Measurements from ENCODE around the gene SLC16A5.
"Not testable (repeated sequence)": the region's sequence is repeated elsewhere in the genome, so short reads cannot be mapped to it uniquely, and the experiment has no call there.

Gene SLC16A5

GRCh38 chr17:75069783-75070182, 18.0 kb upstream of the SLC16A5 start:
- no peak overlapping the region for H3K27ac ChIP-seq (ENCODE audit: low read depth, low read length)
- no peaks in the 10 kb centered on the region for H3K79me2 ChIP-seq (ENCODE audit: control insufficient read depth, insufficient read depth, low read length, poor library complexity)
- H4K91ac ChIP-seq (ENCODE audit: low read depth, low read length) = no peak overlapping the region
- H3K36me3 ChIP-seq (ENCODE audit: control insufficient read depth in 1 of 2, insufficient read depth in 2 of 2, low read length in 2 of 2) = peaks cover 2 to 7% of the 10 kb centered on the region in 2 experiments
- H4K12ac ChIP-seq (ENCODE audit: low read depth, low read length) = no peak overlapping the region
- H3K18ac ChIP-seq (ENCODE audit: low read length) = no peak overlapping the region
- no peak for DNase-seq
- WGBS (ENCODE audit: extremely low coverage, insufficient coverage, insufficient read length) = no CpG with 5 or more reads among the region's 2 CpGs
- no peak overlapping the region for H3K4ac ChIP-seq (ENCODE audit: low read depth, low read length)
- no peaks in the 10 kb centered on the region for H3K79me1 ChIP-seq (ENCODE audit: low read length)
- H3K23ac ChIP-seq (ENCODE audit: low read length) = no peak overlapping the region
- no peak overlapping the region for H2BK12ac ChIP-seq (ENCODE audit: low read length)
- no peak overlapping the region for H2AK5ac ChIP-seq (ENCODE audit: low read length)
- no peak overlapping the region for H2AFZ ChIP-seq (ENCODE audit: insufficient read depth, low read length, poor library complexity)
- no peak overlapping the region for H3K14ac ChIP-seq (ENCODE audit: low read length)
- no peak overlapping the region for H3K4me2 ChIP-seq (ENCODE audit: low read length)
- H2BK120ac ChIP-seq (ENCODE audit: insufficient read depth, low read length, poor library complexity) = no peak overlapping the region
- H3K4me3 ChIP-seq (ENCODE audit: low read depth, low read length) = no peak overlapping the region
- H2BK5ac ChIP-seq (ENCODE audit: low read depth, low read length, poor library complexity) = no peak overlapping the region
- H3K27me3 ChIP-seq (ENCODE audit: insufficient read depth, low read length) = no peaks in the 10 kb centered on the region
- H3K4me1 ChIP-seq (ENCODE audit: control insufficient read depth in 1 of 2, insufficient read depth in 2 of 2, low read length in 2 of 2) = no peaks in the 10 kb centered on the region
- no peaks in the 10 kb centered on the region for H3K9me3 ChIP-seq (ENCODE audit: insufficient read depth, low read depth, low read length)
- no peak overlapping the region for H3K9ac ChIP-seq (ENCODE audit: low read length)
- H4K8ac ChIP-seq (ENCODE audit: low read depth, low read length) = no peak overlapping the region

DNA sequence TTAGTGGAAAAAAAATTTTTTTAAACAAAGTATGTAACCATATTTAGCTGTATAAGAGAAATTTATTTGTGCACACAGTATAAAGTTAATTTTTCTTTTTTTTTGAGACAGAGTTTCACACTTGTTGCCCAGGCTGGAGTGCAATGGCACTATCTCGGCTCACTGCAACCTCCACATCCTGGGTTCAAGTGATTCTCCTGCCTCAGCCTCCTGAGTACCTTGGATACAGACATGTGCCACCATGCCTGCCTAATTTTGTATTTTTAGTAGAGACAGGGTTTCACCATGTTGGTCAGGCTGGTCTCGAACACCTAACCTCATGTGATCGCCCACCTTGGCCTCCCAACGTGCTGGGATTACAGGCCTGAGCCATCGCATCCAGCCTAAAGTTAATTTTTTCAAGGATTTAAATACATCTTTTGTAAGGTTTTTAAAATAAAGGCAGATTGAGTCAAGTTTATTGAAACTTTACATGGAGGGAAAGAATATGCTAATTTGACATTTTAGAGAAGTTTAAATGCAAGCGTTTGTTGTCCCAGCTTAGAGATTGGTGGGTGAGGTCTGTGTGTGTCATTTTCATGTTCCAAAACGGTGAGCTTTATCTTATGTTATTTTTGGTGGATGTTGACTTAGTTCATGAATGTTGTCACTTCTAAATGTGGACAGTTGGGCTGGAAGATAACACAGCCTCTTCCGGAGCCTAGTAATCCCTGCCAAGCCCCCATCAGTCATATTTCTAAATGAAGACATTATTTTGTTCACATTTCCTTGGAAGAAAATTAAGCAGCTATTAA, 16.1 kb upstream of the SLC16A5 start:
- not testable (repeated sequence) for H2BK12ac ChIP-seq (ENCODE audit: low read length); H2BK5ac ChIP-seq (ENCODE audit: low read depth, low read length, poor library complexity); H2BK120ac ChIP-seq (ENCODE audit: insufficient read depth, low read length, poor library complexity); H3K36me3 ChIP-seq (ENCODE audit: control insufficient read depth in 1 of 2, insufficient read depth in 2 of 2, low read length in 2 of 2); H2AK5ac ChIP-seq (ENCODE audit: low read length); H2AFZ ChIP-seq (ENCODE audit: insufficient read depth, low read length, poor library complexity); H3K23ac ChIP-seq (ENCODE audit: low read length); H3K18ac ChIP-seq (ENCODE audit: low read length); H3K14ac ChIP-seq (ENCODE audit: low read length); H3K4me2 ChIP-seq (ENCODE audit: low read length); H3K27me3 ChIP-seq (ENCODE audit: insufficient read depth, low read length); H3K9me3 ChIP-seq (ENCODE audit: insufficient read depth, low read depth, low read length); H3K79me2 ChIP-seq (ENCODE audit: control insufficient read depth, insufficient read depth, low read length, poor library complexity); H3K27ac ChIP-seq (ENCODE audit: low read depth, low read length); H3K9ac ChIP-seq (ENCODE audit: low read length); H3K4me3 ChIP-seq (ENCODE audit: low read depth, low read length); H4K12ac ChIP-seq (ENCODE audit: low read depth, low read length); H3K79me1 ChIP-seq (ENCODE audit: low read length); H4K91ac ChIP-seq (ENCODE audit: low read depth, low read length); DNase-seq; H3K4ac ChIP-seq (ENCODE audit: low read depth, low read length); H4K8ac ChIP-seq (ENCODE audit: low read depth, low read length); H3K4me1 ChIP-seq (ENCODE audit: control insufficient read depth in 1 of 2, insufficient read depth in 2 of 2, low read length in 2 of 2)
- no CpG with 5 or more reads among the region's 8 CpGs for WGBS (ENCODE audit: extremely low coverage, insufficient coverage, insufficient read length)

DNA sequence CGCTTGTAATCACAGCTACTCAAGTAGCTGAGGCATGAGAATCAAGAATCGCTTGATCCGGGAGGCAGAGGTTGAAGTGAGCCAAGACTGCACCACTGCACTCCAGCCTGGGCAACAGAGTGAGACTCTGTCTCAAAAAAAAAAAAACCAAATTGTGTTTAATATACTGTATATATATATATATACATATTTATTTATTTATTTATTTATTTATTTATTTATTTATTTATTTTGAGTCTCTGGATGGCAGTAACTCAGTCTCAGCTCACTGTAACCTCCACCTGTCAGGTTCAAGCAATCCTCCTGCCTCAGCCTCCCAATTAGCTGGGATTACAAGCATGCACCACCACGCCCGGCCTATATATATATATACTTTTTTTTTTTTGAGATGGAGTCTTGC, 14.8 kb upstream of the SLC16A5 start:
- H2BK12ac ChIP-seq (ENCODE audit: low read length); H3K14ac ChIP-seq (ENCODE audit: low read length); H3K23ac ChIP-seq (ENCODE audit: low read length); H3K9me3 ChIP-seq (ENCODE audit: insufficient read depth, low read depth, low read length); H3K4me3 ChIP-seq (ENCODE audit: low read depth, low read length); H4K8ac ChIP-seq (ENCODE audit: low read depth, low read length); DNase-seq; H3K27ac ChIP-seq (ENCODE audit: low read depth, low read length); H2BK120ac ChIP-seq (ENCODE audit: insufficient read depth, low read length, poor library complexity); H3K18ac ChIP-seq (ENCODE audit: low read length); H3K36me3 ChIP-seq (ENCODE audit: control insufficient read depth in 1 of 2, insufficient read depth in 2 of 2, low read length in 2 of 2); H3K27me3 ChIP-seq (ENCODE audit: insufficient read depth, low read length); H3K4me2 ChIP-seq (ENCODE audit: low read length); H3K9ac ChIP-seq (ENCODE audit: low read length); H4K12ac ChIP-seq (ENCODE audit: low read depth, low read length); H4K91ac ChIP-seq (ENCODE audit: low read depth, low read length); H2AK5ac ChIP-seq (ENCODE audit: low read length); H3K79me2 ChIP-seq (ENCODE audit: control insufficient read depth, insufficient read depth, low read length, poor library complexity); H3K4ac ChIP-seq (ENCODE audit: low read depth, low read length); H2AFZ ChIP-seq (ENCODE audit: insufficient read depth, low read length, poor library complexity); H2BK5ac ChIP-seq (ENCODE audit: low read depth, low read length, poor library complexity); H3K79me1 ChIP-seq (ENCODE audit: low read length): not testable (repeated sequence)
- WGBS (ENCODE audit: extremely low coverage, insufficient coverage, insufficient read length) = no CpG with 5 or more reads among the region's 5 CpGs
- H3K4me1 ChIP-seq (ENCODE audit: control insufficient read depth in 1 of 2, insufficient read depth in 2 of 2, low read length in 2 of 2) = peaks cover 9 to 11% of the 10 kb centered on the region in 2 experiments

GRCh38 chr17:75073618-75074047, 14.1 kb upstream of the SLC16A5 start:
- H3K18ac ChIP-seq (ENCODE audit: low read length) = no peak overlapping the region
- no peak overlapping the region for H3K4me2 ChIP-seq (ENCODE audit: low read length)
- no peak overlapping the region for H4K12ac ChIP-seq (ENCODE audit: low read depth, low read length)
- no peak overlapping the region for H3K14ac ChIP-seq (ENCODE audit: low read length)
- peaks cover 16 to 19% of the 10 kb centered on the region in 2 experiments for H3K4me1 ChIP-seq (ENCODE audit: control insufficient read depth in 1 of 2, insufficient read depth in 2 of 2, low read length in 2 of 2)
- no peak overlapping the region for H3K23ac ChIP-seq (ENCODE audit: low read length)
- WGBS (ENCODE audit: extremely low coverage, insufficient coverage, insufficient read length) = no CpG with 5 or more reads among the region's 5 CpGs
- no peak overlapping the region for H2BK12ac ChIP-seq (ENCODE audit: low read length)
- H2BK5ac ChIP-seq (ENCODE audit: low read depth, low read length, poor library complexity) = no peak overlapping the region
- H2AK5ac ChIP-seq (ENCODE audit: low read length) = no peak overlapping the region
- H3K9ac ChIP-seq (ENCODE audit: low read length) = no peak overlapping the region
- no peak overlapping the region for H3K4ac ChIP-seq (ENCODE audit: low read depth, low read length)
- H3K36me3 ChIP-seq (ENCODE audit: control insufficient read depth in 1 of 2, insufficient read depth in 2 of 2, low read length in 2 of 2) = no peaks in the 10 kb centered on the region
- no peak overlapping the region for H3K27ac ChIP-seq (ENCODE audit: low read depth, low read length)
- H4K91ac ChIP-seq (ENCODE audit: low read depth, low read length) = no peak overlapping the region
- H2BK120ac ChIP-seq (ENCODE audit: insufficient read depth, low read length, poor library complexity) = no peak overlapping the region
- H3K9me3 ChIP-seq (ENCODE audit: insufficient read depth, low read depth, low read length) = no peaks in the 10 kb centered on the region
- DNase-seq = no peak
- no peak overlapping the region for H2AFZ ChIP-seq (ENCODE audit: insufficient read depth, low read length, poor library complexity)
- no peaks in the 10 kb centered on the region for H3K27me3 ChIP-seq (ENCODE audit: insufficient read depth, low read length)
- H4K8ac ChIP-seq (ENCODE audit: low read depth, low read length) = no peak overlapping the region
- peaks cover 13% of the 10 kb centered on the region for H3K79me1 ChIP-seq (ENCODE audit: low read length)
- no peak overlapping the region for H3K4me3 ChIP-seq (ENCODE audit: low read depth, low read length)
- H3K79me2 ChIP-seq (ENCODE audit: control insufficient read depth, insufficient read depth, low read length, poor library complexity) = peaks cover 2% of the 10 kb centered on the region
